Measurements from ENCODE around the gene PCSK6. TPM values are rescaled to one million over a fixed set of nuclear protein-coding genes. Genes with fewer than 3 reads are reported as not detected.

PCSK6 gene
- polyA plus RNA-seq, 3 donors = 0.05 to 0.10 TPM; not detected in 1

DNA sequence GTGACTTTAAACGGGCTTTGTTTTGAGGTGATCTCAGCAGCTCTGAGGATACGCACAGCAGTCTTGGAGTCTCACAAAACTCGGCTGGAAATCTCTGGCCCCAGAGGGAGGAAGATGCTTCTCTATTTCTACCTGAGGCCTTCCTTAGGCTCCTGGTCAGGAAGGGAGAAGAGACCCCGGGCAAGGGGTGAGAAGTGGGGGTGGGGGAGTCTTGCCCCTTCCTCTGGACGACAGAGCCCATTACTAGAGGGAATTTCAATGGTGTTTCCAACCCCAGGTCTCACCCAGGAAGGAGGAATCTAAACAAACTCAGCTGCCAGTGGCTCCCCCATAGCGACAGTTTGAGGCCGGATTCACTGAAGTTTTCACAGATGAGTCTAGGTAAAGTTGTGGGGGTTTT, 37.4 kb upstream of the PCSK6 start:
- Histone ChIP-seq H3K79me2 (ENCODE audit: insufficient read depth, low read length) (no peaks in the 10 kb centered on the region), H3K27me3 (ENCODE audit: control insufficient read depth in 2 of 2, insufficient read depth in 2 of 2, low read length in 2 of 2) (no peaks in the 10 kb centered on the region), H3K36me3 (replicated peaks in 1 of 2; ENCODE audit: control insufficient read depth in 1 of 2, insufficient read depth in 2 of 2, low read length in 2 of 2) (no peaks in the 10 kb centered on the region), H3K4me1 (ENCODE audit: control insufficient read depth in 1 of 2, insufficient read depth in 2 of 2, low read length in 2 of 2) (peaks cover 0 to 4% of the 10 kb centered on the region in 2 donors), H2AFZ (ENCODE audit: insufficient read depth, low read depth, low read length, poor library complexity, severe bottlenecking) (no peak overlapping the region), H4K20me1 (ENCODE audit: insufficient read depth, low read length) (no peaks in the 10 kb centered on the region), H3K4me2 (replicated peaks; ENCODE audit: extremely low read depth, low read length, poor library complexity, severe bottlenecking) (no peak overlapping the region), H3K27ac (ENCODE audit: low read depth in 1 of 2, low read length in 2 of 2) (no peak overlapping the region), H3K9ac (ENCODE audit: insufficient read depth, low read length, poor library complexity, severe bottlenecking) (no peak overlapping the region), H3K4me3 (replicated peaks in 1 of 3; ENCODE audit: low read depth in 2 of 3, low read length in 3 of 3) (no peak overlapping the region), H3K9me3 (replicated peaks in 1 of 2; ENCODE audit: control insufficient read depth in 1 of 2, insufficient read depth in 1 of 2, low read length in 2 of 2) (no peaks in the 10 kb centered on the region)
- intact Hi-C loops (cut with micrococcal nuclease) = no loop called here
- Mint-ChIP-seq H3K27ac (no peak overlapping the region), H3K27me3 (ENCODE audit: low read depth in 3 of 3) (peaks cover 1 to 6% (median 5%) of the 10 kb centered on the region in 3 donors), H3K9me3 (peaks cover 0 to 9% (median 0%) of the 10 kb centered on the region in 7 donors), H3K4me1 (no peaks in the 10 kb centered on the region), H3K4me3 (no peak overlapping the region), H3K36me3 (no peaks in the 10 kb centered on the region)
- 100% methylated on average over 5 of the region's 7 CpGs for WGBS (ENCODE audit: insufficient coverage)
- TF ChIP-seq, protein P1, sequence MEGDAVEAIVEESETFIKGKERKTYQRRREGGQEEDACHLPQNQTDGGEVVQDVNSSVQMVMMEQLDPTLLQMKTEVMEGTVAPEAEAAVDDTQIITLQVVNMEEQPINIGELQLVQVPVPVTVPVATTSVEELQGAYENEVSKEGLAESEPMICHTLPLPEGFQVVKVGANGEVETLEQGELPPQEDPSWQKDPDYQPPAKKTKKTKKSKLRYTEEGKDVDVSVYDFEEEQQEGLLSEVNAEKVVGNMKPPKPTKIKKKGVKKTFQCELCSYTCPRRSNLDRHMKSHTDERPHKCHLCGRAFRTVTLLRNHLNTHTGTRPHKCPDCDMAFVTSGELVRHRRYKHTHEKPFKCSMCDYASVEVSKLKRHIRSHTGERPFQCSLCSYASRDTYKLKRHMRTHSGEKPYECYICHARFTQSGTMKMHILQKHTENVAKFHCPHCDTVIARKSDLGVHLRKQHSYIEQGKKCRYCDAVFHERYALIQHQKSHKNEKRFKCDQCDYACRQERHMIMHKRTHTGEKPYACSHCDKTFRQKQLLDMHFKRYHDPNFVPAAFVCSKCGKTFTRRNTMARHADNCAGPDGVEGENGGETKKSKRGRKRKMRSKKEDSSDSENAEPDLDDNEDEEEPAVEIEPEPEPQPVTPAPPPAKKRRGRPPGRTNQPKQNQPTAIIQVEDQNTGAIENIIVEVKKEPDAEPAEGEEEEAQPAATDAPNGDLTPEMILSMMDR (IDR thresholded peaks at IDR 0.05) = no peak
- DNase-seq = no peak

DNA sequence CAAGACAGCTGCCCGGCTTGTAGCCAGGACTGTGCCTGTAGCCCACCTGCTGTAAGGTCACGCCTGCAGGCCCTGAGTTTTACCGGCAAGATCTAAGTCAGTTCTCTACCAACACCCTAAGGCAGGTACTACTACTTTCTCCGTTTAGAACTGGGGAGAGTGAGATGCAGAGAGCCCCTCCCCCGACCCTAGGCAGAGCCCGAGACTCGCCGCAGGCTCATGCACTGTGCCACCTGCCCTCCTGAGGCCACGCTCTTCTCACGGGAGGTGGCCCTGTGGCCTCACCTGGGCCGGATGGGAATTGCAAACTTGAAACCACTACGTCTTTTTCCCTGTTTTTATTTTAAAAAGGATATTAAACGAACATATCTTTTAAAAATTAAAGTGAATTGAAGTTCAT, 36.9 kb upstream of the PCSK6 start:
- TF ChIP-seq, protein P1 (IDR thresholded peaks at IDR 0.05) = no peak
- H3K27me3 ChIP-seq (ENCODE audit: control insufficient read depth in 2 of 2, insufficient read depth in 2 of 2, low read length in 2 of 2) = no peaks in the 10 kb centered on the region
- Mint-ChIP-seq H3K27ac (no peak overlapping the region), H3K27me3 (ENCODE audit: low read depth in 3 of 3) (peaks cover 1 to 6% (median 5%) of the 10 kb centered on the region in 3 donors), H3K4me3 (no peak overlapping the region), H3K36me3 (no peaks in the 10 kb centered on the region), H3K4me1 (peaks cover 3% of the 10 kb centered on the region), H3K9me3 (peaks cover 0 to 9% (median 0%) of the 10 kb centered on the region in 7 donors)
- no peaks in the 10 kb centered on the region for H3K36me3 ChIP-seq (replicated peaks in 1 of 2; ENCODE audit: control insufficient read depth in 1 of 2, insufficient read depth in 2 of 2, low read length in 2 of 2)
- intact Hi-C loops (cut with micrococcal nuclease) = no loop called here
- 92% methylated on average over 6 of the region's 13 CpGs for whole genome bisulfite sequencing (ENCODE audit: insufficient coverage)
- no peak overlapping the region for H3K4me3 ChIP-seq (replicated peaks in 1 of 3; ENCODE audit: low read depth in 2 of 3, low read length in 3 of 3)
- DNase-seq = no peak
- no peak overlapping the region for H3K4me2 ChIP-seq (replicated peaks; ENCODE audit: extremely low read depth, low read length, poor library complexity, severe bottlenecking)
- H2AFZ ChIP-seq (ENCODE audit: insufficient read depth, low read depth, low read length, poor library complexity, severe bottlenecking) = no peak overlapping the region
- H3K9me3 ChIP-seq (replicated peaks in 1 of 2; ENCODE audit: control insufficient read depth in 1 of 2, insufficient read depth in 1 of 2, low read length in 2 of 2) = no peaks in the 10 kb centered on the region
- no peak overlapping the region for H3K9ac ChIP-seq (ENCODE audit: insufficient read depth, low read length, poor library complexity, severe bottlenecking)
- H3K4me1 ChIP-seq (ENCODE audit: control insufficient read depth in 1 of 2, insufficient read depth in 2 of 2, low read length in 2 of 2) = peaks cover 2 to 9% of the 10 kb centered on the region in 2 donors
- H3K27ac ChIP-seq (ENCODE audit: low read depth in 1 of 2, low read length in 2 of 2) = no peak overlapping the region
- no peaks in the 10 kb centered on the region for H3K79me2 ChIP-seq (ENCODE audit: insufficient read depth, low read length)
- H4K20me1 ChIP-seq (ENCODE audit: insufficient read depth, low read length) = no peaks in the 10 kb centered on the region

Data from CD14-positive monocyte (primary cell).